Measurements from ENCODE around the gene MRPS18A.

Gene MRPS18A

GRCh38 chr6:43678341-43678740 lies 9.2 kb downstream of the MRPS18A start:
- DNase-seq (ENCODE audit: low read depth): no peak
- no peak overlapping the region for H3K4me3 ChIP-seq (ENCODE audit: low read length)
- no peak for TF ChIP-seq CTCF (IDR thresholded peaks at IDR 0.05; ENCODE audit: insufficient read depth, low read depth, low read length, missing control alignments)

GRCh38 chr6:43677759-43678158 lies 9.8 kb downstream of the MRPS18A start:
- H3K4me3 ChIP-seq (ENCODE audit: low read length): no peak overlapping the region
- no peak for DNase-seq (ENCODE audit: low read depth)
- no peak for TF ChIP-seq CTCF (IDR thresholded peaks at IDR 0.05; ENCODE audit: insufficient read depth, low read depth, low read length, missing control alignments)

GRCh38 chr6:43676962-43677606 lies 10.5 kb downstream of the MRPS18A start:
- no peak overlapping the region for H3K4me3 ChIP-seq (ENCODE audit: low read length)
- no peak for TF ChIP-seq CTCF (IDR thresholded peaks at IDR 0.05; ENCODE audit: insufficient read depth, low read depth, low read length, missing control alignments)
- DNase-seq (ENCODE audit: low read depth): no peak

GRCh38 chr6:43674921-43675320 lies 12.7 kb downstream of the MRPS18A start:
- H3K4me3 ChIP-seq (ENCODE audit: low read length): no peak overlapping the region
- no peak for DNase-seq (ENCODE audit: low read depth)
- TF ChIP-seq CTCF (IDR thresholded peaks at IDR 0.05; ENCODE audit: insufficient read depth, low read depth, low read length, missing control alignments): no peak

- no peak for DNase-seq (ENCODE audit: low read depth)
- TF ChIP-seq CTCF (IDR thresholded peaks at IDR 0.05; ENCODE audit: insufficient read depth, low read depth, low read length, missing control alignments): no peak
Measured at GRCh38 chr6:43674291-43674690, 13.3 kb downstream of the MRPS18A start.

GRCh38 chr6:43673444-43674084 lies 14.0 kb downstream of the MRPS18A start:
- no peak for TF ChIP-seq CTCF (IDR thresholded peaks at IDR 0.05; ENCODE audit: insufficient read depth, low read depth, low read length, missing control alignments)
- H3K4me3 ChIP-seq (ENCODE audit: low read length): no peak overlapping the region
- DNase-seq (ENCODE audit: low read depth): no peak

More at GRCh38 chr6:43674291-43674690, 13.3 kb downstream of the MRPS18A start:
- H3K4me3 ChIP-seq (ENCODE audit: low read length): no peak overlapping the region
